ENCODE measurements around the gene ECM1. TPM values are rescaled to one million over a fixed set of nuclear protein-coding genes. Genes with fewer than 3 reads are reported as not detected.

Gene ECM1
- 1.3 TPM for polyA plus RNA-seq (2013, experiment 1 of 2)
- 1.1 TPM for polyA plus RNA-seq (2013, experiment 2 of 2)

GRCh38 chr1:150507912-150508864 lies at the start of gene ECM1:
TSS of gene ECM1 (plus strand) at chr1:150508109. CDS start at chr1:150508210, 101 bp downstream.
- H3K27me3 ChIP-seq (ENCODE audit: insufficient read depth, low read length, poor library complexity) = no peaks in the 10 kb centered on the region
- H3K79me2 ChIP-seq (ENCODE audit: control insufficient read depth, insufficient read depth, low read length) = no peaks in the 10 kb centered on the region
- H2BK15ac ChIP-seq (replicated peaks; ENCODE audit: low read depth) = no peak within 1 kb of the TSS
- peak within 1 kb of the TSS; percentile 31 for H3K56ac ChIP-seq (ENCODE audit: low read length)
- H3K79me1 ChIP-seq (ENCODE audit: low read length) = no peaks in the 10 kb centered on the region
- H2BK120ac ChIP-seq (ENCODE audit: low read depth, low read length) = no peak within 1 kb of the TSS
- H3K36me3 ChIP-seq (ENCODE audit: control insufficient read depth, insufficient read depth, low read length) = peaks cover 2% of the 10 kb centered on the region
- H3K4ac ChIP-seq (ENCODE audit: low read depth, low read length) = no peak within 1 kb of the TSS
- peak within 1 kb of the TSS; percentile 20 for H3K9ac ChIP-seq (ENCODE audit: low read length)
- no peak within 1 kb of the TSS for H3K4me2 ChIP-seq (ENCODE audit: low read length)
- H3K4me3 ChIP-seq (ENCODE audit: low read length) = no peak within 1 kb of the TSS
- no peak within 1 kb of the TSS for H2BK5ac ChIP-seq (ENCODE audit: low read length)
- peak; percentile 82 for DNase-seq
- H3K18ac ChIP-seq (ENCODE audit: low read length) = no peak within 1 kb of the TSS
- H4K8ac ChIP-seq (ENCODE audit: low read depth, low read length) = no peak within 1 kb of the TSS
- no peaks in the 10 kb centered on the region for H3K4me1 ChIP-seq (ENCODE audit: control insufficient read depth, low read depth, low read length)
- H4K5ac ChIP-seq (ENCODE audit: low read length) = no peak within 1 kb of the TSS
- no peak within 1 kb of the TSS for H3K27ac ChIP-seq (ENCODE audit: low read depth, low read length)
- H3K23ac ChIP-seq (ENCODE audit: low read length) = no peak within 1 kb of the TSS
- no CpG with 5 or more reads among the region's 7 CpGs for WGBS (ENCODE audit: extremely low coverage, insufficient coverage, low lambda C conversion rate)
- H2AK5ac ChIP-seq (ENCODE audit: low read length) = no peak within 1 kb of the TSS

- Histone ChIP-seq H3K4me1 (ENCODE audit: control insufficient read depth, low read depth, low read length) (no peaks in the 10 kb centered on the region), H2BK120ac (ENCODE audit: low read depth, low read length) (no peak overlapping the region), H3K36me3 (ENCODE audit: control insufficient read depth, insufficient read depth, low read length) (no peaks in the 10 kb centered on the region), H4K8ac (ENCODE audit: low read depth, low read length) (no peak overlapping the region), H3K27me3 (ENCODE audit: insufficient read depth, low read length, poor library complexity) (no peaks in the 10 kb centered on the region), H2BK15ac (replicated peaks; ENCODE audit: low read depth) (no peak overlapping the region), H3K4me3 (ENCODE audit: low read length) (no peak overlapping the region), H3K56ac (ENCODE audit: low read length) (no peak overlapping the region), H3K79me2 (ENCODE audit: control insufficient read depth, insufficient read depth, low read length) (no peaks in the 10 kb centered on the region), H3K18ac (ENCODE audit: low read length) (no peak overlapping the region), H3K9ac (ENCODE audit: low read length) (no peak overlapping the region), H3K4ac (ENCODE audit: low read depth, low read length) (no peak overlapping the region), H2BK5ac (ENCODE audit: low read length) (no peak overlapping the region), H3K4me2 (ENCODE audit: low read length) (no peak overlapping the region), H3K79me1 (ENCODE audit: low read length) (no peaks in the 10 kb centered on the region), H3K27ac (ENCODE audit: low read depth, low read length) (no peak overlapping the region), H3K23ac (ENCODE audit: low read length) (no peak overlapping the region), H2AK5ac (ENCODE audit: low read length) (no peak overlapping the region), H4K5ac (ENCODE audit: low read length) (no peak overlapping the region)
- WGBS (ENCODE audit: extremely low coverage, insufficient coverage, low lambda C conversion rate) = no CpG with 5 or more reads among the region's 4 CpGs
- DNase-seq = peak; percentile 74
These were observed 43.5 kb upstream of the ECM1 start for GRCh38 chr1:150464422-150464826.

- no peak overlapping the region for H3K56ac ChIP-seq (ENCODE audit: low read length)
- peaks cover 12% of the 10 kb centered on the region for H3K36me3 ChIP-seq (ENCODE audit: control insufficient read depth, insufficient read depth, low read length)
- no peak overlapping the region for H4K8ac ChIP-seq (ENCODE audit: low read depth, low read length)
- H3K27me3 ChIP-seq (ENCODE audit: insufficient read depth, low read length, poor library complexity) = no peaks in the 10 kb centered on the region
- H3K27ac ChIP-seq (ENCODE audit: low read depth, low read length) = no peak overlapping the region
- H3K9ac ChIP-seq (ENCODE audit: low read length) = no peak overlapping the region
- H2AK5ac ChIP-seq (ENCODE audit: low read length) = no peak overlapping the region
- no peak overlapping the region for H2BK15ac ChIP-seq (replicated peaks; ENCODE audit: low read depth)
- H4K5ac ChIP-seq (ENCODE audit: low read length) = no peak overlapping the region
- no peak overlapping the region for H3K23ac ChIP-seq (ENCODE audit: low read length)
- H3K79me1 ChIP-seq (ENCODE audit: low read length) = no peaks in the 10 kb centered on the region
- H3K4me2 ChIP-seq (ENCODE audit: low read length) = no peak overlapping the region
- DNase-seq = no peak
- no peaks in the 10 kb centered on the region for H3K4me1 ChIP-seq (ENCODE audit: control insufficient read depth, low read depth, low read length)
- H3K79me2 ChIP-seq (ENCODE audit: control insufficient read depth, insufficient read depth, low read length) = no peaks in the 10 kb centered on the region
- H3K18ac ChIP-seq (ENCODE audit: low read length) = no peak overlapping the region
- H2BK5ac ChIP-seq (ENCODE audit: low read length) = no peak overlapping the region
- H2BK120ac ChIP-seq (ENCODE audit: low read depth, low read length) = no peak overlapping the region
- no peak overlapping the region for H3K4me3 ChIP-seq (ENCODE audit: low read length)
- no peak overlapping the region for H3K4ac ChIP-seq (ENCODE audit: low read depth, low read length)
These were observed 40.9 kb upstream of the ECM1 start for GRCh38 chr1:150466964-150467363.

- Histone ChIP-seq H2BK120ac (ENCODE audit: low read depth, low read length) (no peak overlapping the region), H3K4ac (ENCODE audit: low read depth, low read length) (no peak overlapping the region), H2BK5ac (ENCODE audit: low read length) (no peak overlapping the region), H3K27me3 (ENCODE audit: insufficient read depth, low read length, poor library complexity) (no peaks in the 10 kb centered on the region), H3K36me3 (ENCODE audit: control insufficient read depth, insufficient read depth, low read length) (peaks cover 12% of the 10 kb centered on the region), H3K79me1 (ENCODE audit: low read length) (no peaks in the 10 kb centered on the region), H3K56ac (ENCODE audit: low read length) (no peak overlapping the region), H3K4me1 (ENCODE audit: control insufficient read depth, low read depth, low read length) (no peaks in the 10 kb centered on the region), H3K4me3 (ENCODE audit: low read length) (no peak overlapping the region), H3K4me2 (ENCODE audit: low read length) (no peak overlapping the region), H3K79me2 (ENCODE audit: control insufficient read depth, insufficient read depth, low read length) (no peaks in the 10 kb centered on the region), H3K9ac (ENCODE audit: low read length) (no peak overlapping the region), H3K27ac (ENCODE audit: low read depth, low read length) (no peak overlapping the region), H4K5ac (ENCODE audit: low read length) (no peak overlapping the region), H4K8ac (ENCODE audit: low read depth, low read length) (no peak overlapping the region), H2BK15ac (replicated peaks; ENCODE audit: low read depth) (no peak overlapping the region), H3K23ac (ENCODE audit: low read length) (no peak overlapping the region), H3K18ac (ENCODE audit: low read length) (no peak overlapping the region), H2AK5ac (ENCODE audit: low read length) (no peak overlapping the region)
- no peak for DNase-seq
- no CpG with 5 or more reads among the region's 1 CpG for WGBS (ENCODE audit: extremely low coverage, insufficient coverage, low lambda C conversion rate)
These were observed 38.6 kb upstream of the ECM1 start for GRCh38 chr1:150469291-150469690.

GRCh38 chr1:150472601-150473200 lies 35.2 kb upstream of the ECM1 start:
- Histone ChIP-seq H2BK5ac (ENCODE audit: low read length) (no peak overlapping the region), H4K5ac (ENCODE audit: low read length) (no peak overlapping the region), H3K18ac (ENCODE audit: low read length) (no peak overlapping the region), H2AK5ac (ENCODE audit: low read length) (no peak overlapping the region), H3K23ac (ENCODE audit: low read length) (no peak overlapping the region), H3K36me3 (ENCODE audit: control insufficient read depth, insufficient read depth, low read length) (peaks cover 12% of the 10 kb centered on the region), H3K4ac (ENCODE audit: low read depth, low read length) (no peak overlapping the region), H3K27me3 (ENCODE audit: insufficient read depth, low read length, poor library complexity) (no peaks in the 10 kb centered on the region), H3K56ac (ENCODE audit: low read length) (no peak overlapping the region), H3K4me1 (ENCODE audit: control insufficient read depth, low read depth, low read length) (no peaks in the 10 kb centered on the region), H3K4me2 (ENCODE audit: low read length) (no peak overlapping the region), H3K9ac (ENCODE audit: low read length) (no peak overlapping the region), H4K8ac (ENCODE audit: low read depth, low read length) (no peak overlapping the region), H3K27ac (ENCODE audit: low read depth, low read length) (no peak overlapping the region), H3K79me2 (ENCODE audit: control insufficient read depth, insufficient read depth, low read length) (no peaks in the 10 kb centered on the region), H3K4me3 (ENCODE audit: low read length) (no peak overlapping the region), H2BK15ac (replicated peaks; ENCODE audit: low read depth) (no peak overlapping the region), H3K79me1 (ENCODE audit: low read length) (no peaks in the 10 kb centered on the region), H2BK120ac (ENCODE audit: low read depth, low read length) (no peak overlapping the region)
- DNase-seq = peak; percentile 42
- no CpG with 5 or more reads among the region's 10 CpGs for WGBS (ENCODE audit: extremely low coverage, insufficient coverage, low lambda C conversion rate)

All from mesendoderm (in vitro differentiated cells).